Stimulated activated CD8-positive, alpha-beta memory T cell treated with anti-CD3 and anti-CD28 coated beads, Interleukin-12 subunit alpha, Interleukin-12 subunit beta, amount 100 ng/mL, for 24 hours (primary cell): ENCODE measurements around the gene SPATA2.

Source experiments
- DNase-seq: peaks from one replicate; pipeline ENCODE4 v3.0.0-alpha.2; 2020; ENCODE audit errors: extremely low read depth

Gene SPATA2

DNA sequence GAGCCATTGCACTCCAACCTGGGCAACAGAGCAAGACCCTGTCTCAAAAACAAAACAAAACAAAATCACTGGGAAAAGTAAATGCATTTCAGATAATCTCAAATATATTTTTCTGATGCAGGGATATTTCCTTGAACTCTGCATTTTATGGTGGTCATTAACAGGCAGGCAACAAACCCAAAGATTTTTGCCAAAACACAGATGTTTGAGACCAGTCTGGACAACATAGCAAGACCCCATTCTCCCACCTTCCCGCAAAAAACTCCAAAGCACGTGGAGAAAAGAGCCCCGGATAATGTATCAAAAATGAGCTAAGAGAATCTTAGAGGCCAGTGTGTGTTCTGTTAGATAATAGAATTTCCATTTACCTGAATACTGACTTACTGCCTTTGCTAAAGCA lies 58.4 kb downstream of the SPATA2 start:
- DNase-seq = no peak

DNA sequence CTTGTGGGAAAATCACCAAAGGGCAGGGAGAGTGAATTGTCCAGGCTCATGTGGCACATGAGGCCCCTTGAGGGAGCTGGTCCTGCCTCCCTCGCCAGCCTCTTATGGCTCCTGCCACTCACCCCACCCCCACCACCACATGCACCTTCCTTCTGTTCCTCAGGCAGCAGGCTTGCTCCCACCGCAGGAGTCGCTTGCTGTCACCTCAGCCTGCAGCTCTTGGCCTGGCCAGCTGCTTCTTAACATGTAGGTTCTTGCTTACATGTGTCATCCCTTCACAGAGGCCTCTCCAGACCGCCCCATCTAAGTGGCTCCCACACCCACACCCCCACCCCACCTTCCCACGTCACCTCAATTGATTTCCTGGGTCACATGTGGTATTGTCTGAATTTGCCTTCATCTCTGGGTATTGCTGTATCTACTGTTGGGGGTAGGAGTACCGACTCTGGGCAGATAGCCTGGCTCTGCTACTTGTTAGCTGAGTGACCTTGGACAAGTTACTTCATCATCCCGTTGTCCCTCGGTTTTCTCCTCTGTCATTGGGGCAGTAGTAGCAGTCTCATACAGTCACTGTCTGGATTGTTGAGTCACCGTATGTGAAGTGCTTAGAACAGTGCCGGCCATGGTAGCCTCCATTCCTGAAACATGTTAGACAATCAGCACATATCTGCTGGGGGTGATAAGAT lies 61.0 kb downstream of the SPATA2 start:
- DNase-seq = no peak

DNA sequence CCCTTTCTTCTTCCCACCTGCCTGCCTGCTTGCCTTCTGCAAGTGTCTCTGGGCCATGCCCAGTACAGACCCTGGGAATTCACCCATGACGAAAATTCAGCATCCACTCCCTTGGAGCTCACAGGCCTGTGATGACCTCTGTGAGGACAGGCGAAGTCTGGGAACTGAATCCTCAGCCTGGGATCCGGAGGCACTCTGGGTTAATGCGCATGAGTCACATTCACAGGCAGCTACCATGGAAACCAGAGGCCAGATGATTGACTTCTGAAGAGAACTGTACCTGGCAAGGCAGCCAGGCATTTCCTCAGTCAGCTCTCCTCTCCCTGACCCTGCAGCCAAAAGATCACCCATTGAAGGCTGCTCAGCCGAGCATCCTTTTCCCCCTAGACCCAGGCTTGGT lies 61.7 kb downstream of the SPATA2 start:
- no peak for DNase-seq
